Cardiac muscle cell (in vitro differentiated cells and primary cell): ENCODE results near the gene CD163L1. TPM values are rescaled to one million over a fixed set of nuclear protein-coding genes. Genes with fewer than 3 reads are reported as not detected.

Experiments used
- DNase-seq, 2 donors: peaks; one replicate each; pipeline versions ENCODE4 v3.0.0 to v3.0.0-alpha.2; 2010 to 2017; ENCODE audit warnings: low read depth in 1 of 2, low spot score in 1 of 2
- H3K27ac ChIP-seq: fragments of 200-600 bp; sonication (generic); 2 replicates; pipeline ENCODE4 v1.5.1; 2016
- H3K27me3 ChIP-seq: fragments of 200-600 bp; sonication (generic); 2 replicates; pipeline ENCODE4 v1.6.0; 2016; ENCODE audit warnings: control low read depth
- H3K36me3 ChIP-seq: fragments of 200-600 bp; sonication (generic); 2 replicates; pipeline ENCODE4 v1.5.1; 2016; ENCODE audit warnings: control low read depth
- H3K4me1 ChIP-seq: fragments of 200-600 bp; sonication (generic); 2 replicates; pipeline ENCODE4 v1.8.1; 2017; ENCODE audit warnings: low read depth, mild to moderate bottlenecking, mixed run types
- H3K4me3 ChIP-seq: fragments of 200-600 bp; sonication (generic); 2 replicates; pipeline ENCODE4 v1.5.1; 2016; ENCODE audit warnings: mild to moderate bottlenecking
- H3K9me3 ChIP-seq: fragments of 200-600 bp; sonication (generic); 2 replicates; pipeline ENCODE4 v1.5.1; 2017; ENCODE audit warnings: low read depth, mild to moderate bottlenecking, control low read depth
- polyA plus RNA-seq: library from polyadenylated mRNA; unstranded; fragments of >200 nt; fragmentation: Nextera tagmentation; extraction: Ambion mirVana; gene quantifications from 2 replicates; pipeline ENCODE4 v1.2.1, GENCODE V29; 2016
- total RNA-seq: library from RNA; depleted of rRNA; stranded (reverse); fragments of >200 nt; gene quantifications from 2 replicates; pipeline ENCODE4 v1.2.3, GENCODE V29; 2016
- TF ChIP-seq, protein P1 (sequence below): IDR thresholded peaks from 2 replicates; pipeline ENCODE4 v1.5.1; 2012; ENCODE audit warnings: low read depth, mild to moderate bottlenecking, low read length

The CD163L1 gene
- total and polyA plus RNA-seq, 2 experiments from 2014 or later = 0.18 TPM; not detected in 1

DNA sequence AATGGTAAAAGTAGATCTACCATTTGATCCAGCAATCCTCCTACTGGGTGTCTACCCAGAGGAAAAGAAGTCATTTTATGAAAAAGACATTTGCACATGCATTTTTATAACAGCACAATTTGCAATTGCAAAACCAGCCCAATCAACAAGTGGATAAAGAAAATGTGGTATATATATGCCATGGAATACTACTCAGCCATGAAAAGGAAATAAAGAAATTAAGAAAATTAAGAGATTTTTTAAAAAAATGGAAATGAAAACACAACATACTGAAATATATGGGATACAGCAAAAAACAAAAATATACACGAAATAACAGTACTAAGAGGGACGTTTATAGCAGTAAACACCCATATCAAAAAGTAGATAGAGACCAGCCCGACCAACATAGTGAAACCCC lies 81.2 kb downstream of the CD163L1 start:
- DNase-seq = no peak
- no peaks in the 10 kb centered on the region for H3K4me1 ChIP-seq
- TF ChIP-seq, protein P1, sequence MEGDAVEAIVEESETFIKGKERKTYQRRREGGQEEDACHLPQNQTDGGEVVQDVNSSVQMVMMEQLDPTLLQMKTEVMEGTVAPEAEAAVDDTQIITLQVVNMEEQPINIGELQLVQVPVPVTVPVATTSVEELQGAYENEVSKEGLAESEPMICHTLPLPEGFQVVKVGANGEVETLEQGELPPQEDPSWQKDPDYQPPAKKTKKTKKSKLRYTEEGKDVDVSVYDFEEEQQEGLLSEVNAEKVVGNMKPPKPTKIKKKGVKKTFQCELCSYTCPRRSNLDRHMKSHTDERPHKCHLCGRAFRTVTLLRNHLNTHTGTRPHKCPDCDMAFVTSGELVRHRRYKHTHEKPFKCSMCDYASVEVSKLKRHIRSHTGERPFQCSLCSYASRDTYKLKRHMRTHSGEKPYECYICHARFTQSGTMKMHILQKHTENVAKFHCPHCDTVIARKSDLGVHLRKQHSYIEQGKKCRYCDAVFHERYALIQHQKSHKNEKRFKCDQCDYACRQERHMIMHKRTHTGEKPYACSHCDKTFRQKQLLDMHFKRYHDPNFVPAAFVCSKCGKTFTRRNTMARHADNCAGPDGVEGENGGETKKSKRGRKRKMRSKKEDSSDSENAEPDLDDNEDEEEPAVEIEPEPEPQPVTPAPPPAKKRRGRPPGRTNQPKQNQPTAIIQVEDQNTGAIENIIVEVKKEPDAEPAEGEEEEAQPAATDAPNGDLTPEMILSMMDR = no peak
- no peaks in the 10 kb centered on the region for H3K9me3 ChIP-seq
- no peak overlapping the region for H3K27ac ChIP-seq
- no peaks in the 10 kb centered on the region for H3K36me3 ChIP-seq
- H3K4me3 ChIP-seq = no peak overlapping the region
- H3K27me3 ChIP-seq = no peaks in the 10 kb centered on the region

DNA sequence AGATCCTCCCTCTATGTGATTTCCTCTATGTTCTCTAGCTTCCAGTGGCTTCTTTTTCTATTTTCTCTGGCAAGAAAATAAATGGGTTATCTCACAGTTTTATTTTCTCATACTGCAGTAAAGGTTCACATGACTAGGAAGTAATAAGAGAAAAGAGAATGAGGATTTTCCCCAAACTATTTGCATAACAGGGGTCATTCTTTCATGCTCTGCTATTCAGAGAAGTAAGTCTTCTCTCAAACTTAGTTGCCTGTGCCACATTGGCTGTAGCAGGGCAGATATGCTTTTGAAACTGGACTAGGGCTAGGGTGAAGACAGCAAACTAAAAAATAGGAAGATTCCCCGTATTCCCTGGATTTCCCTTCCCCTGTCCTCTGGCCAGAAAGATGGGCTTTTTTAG lies 82.7 kb downstream of the CD163L1 start:
- DNase-seq = no peak
- Histone ChIP-seq H3K27ac (no peak overlapping the region), H3K9me3 (no peaks in the 10 kb centered on the region), H3K4me3 (no peak overlapping the region), H3K4me1 (no peaks in the 10 kb centered on the region), H3K36me3 (no peaks in the 10 kb centered on the region), H3K27me3 (no peaks in the 10 kb centered on the region)
- TF ChIP-seq, protein P1 = no peak

DNA sequence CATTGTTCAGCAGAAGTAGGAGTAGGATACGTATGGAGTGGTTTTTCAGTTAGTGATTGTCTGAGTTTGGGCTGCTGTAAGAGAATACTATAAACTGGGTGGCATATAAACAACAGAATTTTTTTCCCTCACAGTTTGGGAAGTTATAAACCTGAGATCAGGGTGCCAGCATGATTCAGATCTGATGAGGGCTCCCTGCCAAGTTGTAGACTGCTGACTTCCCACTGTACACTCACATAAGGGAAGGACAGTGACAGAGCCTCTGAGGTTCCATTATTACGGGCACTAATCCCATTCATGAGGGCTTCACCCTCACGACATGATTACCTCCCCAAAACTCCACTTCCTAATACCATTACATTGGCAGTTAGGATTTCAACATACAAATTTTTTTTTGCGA lies 89.4 kb downstream of the CD163L1 start:
- Histone ChIP-seq H3K4me3 (no peak overlapping the region), H3K4me1 (no peaks in the 10 kb centered on the region)
- TF ChIP-seq, protein P1 = no peak

DNA sequence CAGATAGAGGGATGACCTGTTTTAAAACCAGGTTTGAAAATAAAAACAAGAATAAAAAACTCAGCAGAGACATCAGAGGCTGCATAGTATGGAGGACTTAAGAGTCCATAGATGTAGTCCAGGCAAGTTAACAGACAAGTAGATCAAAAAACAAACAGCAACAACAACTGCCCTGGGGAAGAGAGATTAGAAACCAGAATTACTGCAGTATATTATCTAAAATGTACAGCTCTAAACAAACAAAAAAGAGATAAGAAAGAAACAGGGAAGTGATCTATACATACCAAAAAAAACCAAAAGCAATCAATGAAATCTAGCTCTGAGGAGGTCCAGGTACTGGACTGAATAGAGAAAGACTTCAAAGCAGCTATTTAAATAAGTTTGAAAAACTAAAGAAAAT lies 91.3 kb downstream of the CD163L1 start:
- TF ChIP-seq, protein P1 = no peak
- DNase-seq = no peak
- H3K4me1 ChIP-seq = no peaks in the 10 kb centered on the region
- no peak overlapping the region for H3K4me3 ChIP-seq
- H3K27me3 ChIP-seq = no peaks in the 10 kb centered on the region
- no peaks in the 10 kb centered on the region for H3K9me3 ChIP-seq
- H3K27ac ChIP-seq = no peak overlapping the region
- H3K36me3 ChIP-seq = no peaks in the 10 kb centered on the region

More for the DNA sequence above, 89.4 kb downstream of the CD163L1 start:
- H3K36me3 ChIP-seq = no peaks in the 10 kb centered on the region
- no peak for DNase-seq
- no peaks in the 10 kb centered on the region for H3K9me3 ChIP-seq
- H3K27ac ChIP-seq = no peak overlapping the region
- no peaks in the 10 kb centered on the region for H3K27me3 ChIP-seq

DNA sequence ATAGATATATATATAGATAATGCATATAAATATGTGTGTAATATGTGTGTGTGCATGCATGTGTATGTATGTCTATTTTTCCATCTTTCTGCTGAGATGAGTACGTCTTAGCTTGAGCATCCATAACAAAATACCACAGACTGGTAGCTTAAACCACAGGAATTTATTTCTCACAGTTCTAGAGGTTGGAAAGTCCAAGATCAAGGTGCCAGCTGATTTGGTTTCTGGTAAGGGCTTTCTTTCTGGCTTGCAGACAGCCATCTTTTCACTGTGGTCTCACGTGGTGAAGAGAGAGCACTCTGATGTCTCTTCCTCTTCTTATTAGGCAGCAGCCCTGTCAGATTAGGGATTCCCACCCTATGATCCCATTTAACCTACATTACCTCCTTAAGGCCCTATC lies 92.8 kb downstream of the CD163L1 start:
- H3K27me3 ChIP-seq = no peaks in the 10 kb centered on the region
- TF ChIP-seq, protein P1 = no peak
- DNase-seq = no peak
- no peaks in the 10 kb centered on the region for H3K36me3 ChIP-seq
- H3K4me3 ChIP-seq = no peak overlapping the region
- H3K9me3 ChIP-seq = no peaks in the 10 kb centered on the region
- no peak overlapping the region for H3K27ac ChIP-seq
- H3K4me1 ChIP-seq = no peaks in the 10 kb centered on the region

DNA sequence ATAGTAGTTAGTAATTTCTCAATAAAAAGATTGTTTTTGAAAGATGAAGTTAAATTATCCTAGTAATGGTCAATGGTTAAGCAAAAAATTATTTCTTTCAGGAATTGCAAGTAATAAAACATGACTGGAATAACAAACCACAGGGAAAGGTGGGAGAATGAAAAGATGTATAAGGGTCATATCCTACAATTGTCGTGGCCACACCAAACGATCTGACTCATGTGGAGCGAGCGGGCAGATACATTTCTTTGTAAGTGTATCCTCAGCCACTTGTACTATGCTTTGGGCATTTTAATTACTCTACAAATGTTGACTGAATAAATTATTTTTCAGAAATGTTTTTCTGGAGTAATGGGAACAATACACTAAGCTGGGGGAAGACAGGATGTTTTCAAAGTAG lies 94.5 kb downstream of the CD163L1 start:
- no peaks in the 10 kb centered on the region for H3K9me3 ChIP-seq
- H3K4me3 ChIP-seq = no peak overlapping the region
- TF ChIP-seq, protein P1 = no peak
- no peak for DNase-seq
- no peak overlapping the region for H3K27ac ChIP-seq
- no peaks in the 10 kb centered on the region for H3K4me1 ChIP-seq
- no peaks in the 10 kb centered on the region for H3K27me3 ChIP-seq
- no peaks in the 10 kb centered on the region for H3K36me3 ChIP-seq
